ENCODE measurements around the gene EMP1. TPM values are rescaled to one million over a fixed set of nuclear protein-coding genes. Genes with fewer than 3 reads are reported as not detected.

Gene EMP1
- total and polyA plus RNA-seq, 9 of the 15 experiments (the other 6 are each of a cell fraction or from before 2014, with no cell fraction given) = 0.10 to 0.60 TPM; not detected in 7

DNA sequence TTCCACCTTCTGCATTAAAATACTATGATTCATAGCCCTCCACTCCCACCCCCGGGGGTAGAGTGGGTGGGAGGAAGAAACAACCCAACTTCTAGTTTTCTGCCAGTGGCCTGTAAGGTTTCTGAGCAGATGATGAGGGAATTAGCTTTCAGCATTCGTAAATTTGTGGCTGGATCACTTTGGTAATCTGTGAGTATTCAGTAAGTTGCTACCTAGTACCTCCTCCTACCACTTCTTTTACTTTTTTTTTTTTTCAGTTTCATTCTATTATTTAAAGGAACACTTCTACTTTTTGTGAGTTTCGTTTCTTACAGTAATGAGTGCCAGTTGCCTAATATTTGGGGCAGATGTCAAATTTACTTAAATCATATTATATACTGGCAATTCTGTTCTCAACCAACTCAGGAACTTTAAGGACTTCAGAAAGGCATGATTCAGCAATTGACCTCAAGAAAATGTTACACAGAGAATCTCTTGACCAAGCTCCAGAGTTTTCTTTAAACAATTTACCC, 42.4 kb upstream of the EMP1 start (continued):
- no peak for TF ChIP-seq PKNOX1 (IDR thresholded peaks at IDR 0.05)

- no TSS peak for BruUV-seq (replicated peaks)
- Histone ChIP-seq H3K9me3 (replicated peaks; ENCODE audit: control insufficient read depth, insufficient read depth, low read depth, low read length) (no peaks in the 10 kb centered on the region), H3K4me1 (replicated peaks in 1 of 2; ENCODE audit: control insufficient read depth in 2 of 2, insufficient read depth in 2 of 2, low read length in 2 of 2) (no peaks in the 10 kb centered on the region), H3K9ac (ENCODE audit: insufficient read depth in 1 of 2, low read depth in 2 of 2, low read length in 2 of 2) (no peak overlapping the region), H3K27ac (ENCODE audit: extremely low read depth, low read depth, low read length) (no peak overlapping the region), H3K36me3 (ENCODE audit: control insufficient read depth, insufficient read depth, low read length) (no peaks in the 10 kb centered on the region), H3K79me2 (ENCODE audit: control insufficient read depth, insufficient read depth, low read length) (no peaks in the 10 kb centered on the region), H3K4me2 (ENCODE audit: insufficient read depth, low read length) (no peak overlapping the region), H3K9me1 (ENCODE audit: control insufficient read depth, insufficient read depth, low read length) (no peaks in the 10 kb centered on the region), H3K4me3 (no peak overlapping the region), H4K20me1 (replicated peaks; ENCODE audit: control insufficient read depth, insufficient read depth, low read length) (no peaks in the 10 kb centered on the region), H2AFZ (ENCODE audit: low read depth, low read length) (no peak overlapping the region), H3K27me3 (ENCODE audit: control insufficient read depth in 2 of 2, insufficient read depth in 2 of 2, low read length in 2 of 2) (no peaks in the 10 kb centered on the region)
- DNase-seq (ENCODE audit: extremely low read depth in 1 of 4, low spot score in 3 of 4) = no peak
- ATAC-seq = no peak
- intact Hi-C loops (cut with micrococcal nuclease) (no loop called here), in situ Hi-C loops (cut with MboI) (no loop called here)
- ChIA-PET CTCF (ENCODE audit: low intra/inter-chr PET ratio) (no interaction called here), POLR2A (no interaction called here)
- no peak for FAIRE-seq
- TF ChIP-seq, protein P1, sequence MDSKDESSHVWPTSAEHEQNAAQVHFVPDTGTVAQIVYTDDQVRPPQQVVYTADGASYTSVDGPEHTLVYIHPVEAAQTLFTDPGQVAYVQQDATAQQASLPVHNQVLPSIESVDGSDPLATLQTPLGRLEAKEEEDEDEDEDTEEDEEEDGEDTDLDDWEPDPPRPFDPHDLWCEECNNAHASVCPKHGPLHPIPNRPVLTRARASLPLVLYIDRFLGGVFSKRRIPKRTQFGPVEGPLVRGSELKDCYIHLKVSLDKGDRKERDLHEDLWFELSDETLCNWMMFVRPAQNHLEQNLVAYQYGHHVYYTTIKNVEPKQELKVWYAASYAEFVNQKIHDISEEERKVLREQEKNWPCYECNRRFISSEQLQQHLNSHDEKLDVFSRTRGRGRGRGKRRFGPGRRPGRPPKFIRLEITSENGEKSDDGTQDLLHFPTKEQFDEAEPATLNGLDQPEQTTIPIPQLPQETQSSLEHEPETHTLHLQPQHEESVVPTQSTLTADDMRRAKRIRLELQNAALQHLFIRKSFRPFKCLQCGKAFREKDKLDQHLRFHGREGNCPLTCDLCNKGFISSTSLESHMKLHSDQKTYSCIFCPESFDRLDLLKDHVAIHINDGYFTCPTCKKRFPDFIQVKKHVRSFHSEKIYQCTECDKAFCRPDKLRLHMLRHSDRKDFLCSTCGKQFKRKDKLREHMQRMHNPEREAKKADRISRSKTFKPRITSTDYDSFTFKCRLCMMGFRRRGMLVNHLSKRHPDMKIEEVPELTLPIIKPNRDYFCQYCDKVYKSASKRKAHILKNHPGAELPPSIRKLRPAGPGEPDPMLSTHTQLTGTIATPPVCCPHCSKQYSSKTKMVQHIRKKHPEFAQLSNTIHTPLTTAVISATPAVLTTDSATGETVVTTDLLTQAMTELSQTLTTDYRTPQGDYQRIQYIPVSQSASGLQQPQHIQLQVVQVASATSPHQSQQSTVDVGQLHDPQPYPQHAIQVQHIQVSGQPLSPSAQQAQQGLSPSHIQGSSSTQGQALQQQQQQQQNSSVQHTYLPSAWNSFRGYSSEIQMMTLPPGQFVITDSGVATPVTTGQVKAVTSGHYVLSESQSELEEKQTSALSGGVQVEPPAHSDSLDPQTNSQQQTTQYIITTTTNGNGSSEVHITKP (IDR thresholded peaks at IDR 0.05; ENCODE audit: partially characterized antibody) = no peak
- TF ChIP-seq HDAC3 (IDR thresholded peaks at IDR 0.05; ENCODE audit: borderline replicate concordance, partially characterized antibody) (no peak), ZNF668 (CRISPR knock-in tag; IDR thresholded peaks at IDR 0.05) (no peak), ZNF75A (CRISPR knock-in tag; IDR thresholded peaks at IDR 0.05) (no peak), BRF2 (IDR thresholded peaks at IDR 0.05; ENCODE audit: borderline replicate concordance, insufficient read depth, insufficient read length) (no peak), MTA3 (IDR thresholded peaks at IDR 0.05; ENCODE audit: borderline replicate concordance) (no peak)
These were observed 41.7 kb upstream of the EMP1 start for GRCh38 chr12:13154831-13155230.
